ENCODE measurements around the gene PC. TPM values are rescaled to one million over a fixed set of nuclear protein-coding genes. Genes with fewer than 3 reads are reported as not detected.

The PC gene
- polyA plus RNA-seq, 2 of the 4 experiments (the other 2 are of a cell fraction) = 14.2 to 45.9 TPM

GRCh38 chr11:66987158-66987620 lies 29.0 kb upstream of the PC start:
- peaks cover 42% of the 10 kb centered on the region for H3K4me1 ChIP-seq
- CTCF ChIA-PET = interaction anchor here (0.8 to 2.4 kb wide), 9 partner anchors 9 to 104 kb away, joined by 3 to 13 read pairs (median 3); partner anchors contain the start of gene C11orf86

GRCh38 chr11:66986178-66986545 lies 28.0 kb upstream of the PC start:
- H3K4me3 ChIP-seq = no peak overlapping the region
- no peak overlapping the region; the same call in 2 of the 3 replicates for H3K4me2 ChIP-seq
- no peak for TF ChIP-seq EHMT2 (IDR thresholded peaks at IDR 0.05; ENCODE audit: low read depth)
- TF ChIP-seq SMC3 (IDR thresholded peaks at IDR 0.05) = no peak
- TF ChIP-seq HDAC2 (IDR thresholded peaks at IDR 0.05) = no peak
- TF ChIP-seq NPAS2 (CRISPR knock-in tag; IDR thresholded peaks at IDR 0.05; ENCODE audit: borderline replicate concordance) = no peak
- no peak for TF ChIP-seq E2F6 (IDR thresholded peaks at IDR 0.05; ENCODE audit: borderline replicate concordance, low read depth)
- TF ChIP-seq REST (IDR thresholded peaks at IDR 0.05) = no peak
- TF ChIP-seq JUN (IDR thresholded peaks at IDR 0.05) = no peak
- no peak for TF ChIP-seq ZFP36 (IDR thresholded peaks at IDR 0.05; ENCODE audit: borderline replicate concordance, partially characterized antibody)
- no peak for TF ChIP-seq PBX3 (IDR thresholded peaks at IDR 0.05)
- no peak for TF ChIP-seq ZNF302 (CRISPR knock-in tag; IDR thresholded peaks at IDR 0.05)
- TF ChIP-seq CHD2 (IDR thresholded peaks at IDR 0.05; ENCODE audit: low read length, partially characterized antibody) = no peak
- TF ChIP-seq HES2 (IDR thresholded peaks at IDR 0.05) = no peak
- no peak for TF ChIP-seq FOXS1 (CRISPR knock-in tag; IDR thresholded peaks at IDR 0.05)
- TF ChIP-seq CBX2 (IDR thresholded peaks at IDR 0.05; ENCODE audit: borderline replicate concordance, low read depth) = no peak
- CTCF ChIA-PET = interaction anchor here (1.2 to 2.4 kb wide), 4 partner anchors 9 to 35 kb away, joined by 3 to 13 read pairs (median 6); partner anchors contain the start of gene C11orf86
- 97% methylated on average over 3 of the region's 7 CpGs for WGBS (ENCODE audit: missing lambda C conversion rate)
- POLR2A ChIA-PET = no interaction called here
- H3K9me3 ChIP-seq = no peaks in the 10 kb centered on the region
- FAIRE-seq = no peak
- ATAC-seq = no peak
- peak overlapping the region; percentile 30 to 79; a peak in 5 of 6 replicates for H3K27ac ChIP-seq
- no peak for DNase-seq (ENCODE audit: low read depth in 1 of 2, low spot score in 1 of 2)
- H3K4me1 ChIP-seq = peaks cover 51% of the 10 kb centered on the region

More at GRCh38 chr11:66987158-66987620, 29.0 kb upstream of the PC start:
- Histone ChIP-seq H3K4me3 (no peak overlapping the region), H3K27ac (peak overlapping the region; percentile 39 to 79; a peak in 4 of 6 replicates), H3K4me2 (peak overlapping the region; percentile 18; the same call in 1 of the 3 replicates), H3K9me3 (no peaks in the 10 kb centered on the region)
- FAIRE-seq (no peak), ATAC-seq (peak in 1 of 2 experiments; percentile 31; a peak in 3 of 6 replicates), DNase-seq (ENCODE audit: low read depth in 1 of 2, low spot score in 1 of 2) (no peak)
- peak; percentile 34 for TF ChIP-seq ZFP36 (IDR thresholded peaks at IDR 0.05; ENCODE audit: borderline replicate concordance, partially characterized antibody)
- TF ChIP-seq MAX (IDR thresholded peaks at IDR 0.05) = peak; percentile 21; the same call in 1 of the 2 replicates
- no peak for TF ChIP-seq PHF8 (IDR thresholded peaks at IDR 0.05; ENCODE audit: borderline replicate concordance, low read depth)
- WGBS (ENCODE audit: missing lambda C conversion rate) = 74% methylated on average over 6 of the region's 6 CpGs
- POLR2A ChIA-PET = no interaction called here
